GM19239 (cell line): Measurements from ENCODE around the gene HS3ST1.

Experiments used
- DNase-seq: peaks from one replicate; pipeline ENCODE4 v3.0.0; 2011; ENCODE audit warnings: low spot score; ENCODE audit not compliant: insufficient read length
- FAIRE-seq: peaks from 2 replicates; lab custom pipeline; 2011; peaks lifted over from hg19 to GRCh38; lab: Jason Lieb, UNC

The HS3ST1 gene

DNA sequence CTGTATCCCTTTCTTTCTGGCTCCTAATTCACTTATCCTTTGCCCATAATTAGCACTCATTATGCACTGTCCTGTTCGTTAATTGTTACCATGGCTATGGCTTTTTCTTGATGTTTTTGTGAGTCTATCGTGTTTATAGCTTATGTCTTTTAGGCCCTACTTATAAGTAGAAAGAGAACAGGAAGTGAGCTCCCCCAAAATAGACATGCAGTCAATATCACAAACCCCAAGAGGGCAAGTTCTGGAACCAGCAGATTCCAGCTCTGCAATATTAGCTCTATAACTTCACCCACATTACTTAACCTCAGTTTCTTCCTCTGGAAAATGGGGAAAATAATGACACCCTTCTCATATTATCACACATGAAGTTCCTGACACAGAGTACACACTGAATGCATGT is 7.4 kb upstream of the HS3ST1 start:
- DNase-seq (no peak), FAIRE-seq (no peak)

GRCh38 chr4:11435557-11435956 is 6.9 kb upstream of the HS3ST1 start:
- FAIRE-seq (no peak), DNase-seq (no peak)

DNA sequence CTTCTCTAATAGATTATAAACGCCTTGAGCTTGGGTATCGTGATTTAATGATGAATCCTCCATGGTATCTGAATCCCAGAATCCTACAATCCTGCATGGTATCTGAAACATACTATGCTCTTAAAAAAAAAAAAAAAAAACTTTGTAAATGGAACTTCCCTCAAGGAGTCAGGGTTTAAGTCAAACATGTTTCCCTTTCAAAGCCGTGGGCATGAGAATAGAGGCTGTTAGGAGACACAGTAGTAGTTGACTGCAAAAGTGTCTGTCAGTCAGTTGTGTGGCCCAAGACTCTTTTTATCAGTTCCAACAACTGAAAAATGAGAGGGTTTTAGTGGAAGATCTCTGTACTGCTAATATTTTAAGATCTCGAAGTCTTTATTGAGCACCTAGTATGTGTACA is 2.4 kb upstream of the HS3ST1 start:
- DNase-seq = no peak
- no peak for FAIRE-seq

GRCh38 chr4:11430536-11430935 is 1.8 kb upstream of the HS3ST1 start:
- DNase-seq (no peak), FAIRE-seq (no peak)

DNA sequence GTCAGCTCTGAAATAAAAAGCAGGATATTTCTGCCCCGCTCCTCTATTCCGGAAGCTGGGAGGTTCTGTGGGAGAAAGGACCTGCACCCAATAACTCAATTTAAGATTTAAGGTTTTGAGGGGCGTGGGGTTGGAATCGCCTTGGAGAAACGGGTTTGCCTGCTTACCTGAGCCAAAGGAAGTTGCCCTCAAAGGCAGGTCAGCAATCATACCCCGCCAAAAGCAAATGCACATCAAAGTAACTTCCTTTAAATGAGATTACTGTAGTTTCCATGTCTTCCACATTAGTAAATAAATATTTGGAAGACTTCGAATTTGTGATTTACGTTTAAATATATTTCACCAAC is 978 bp upstream of the HS3ST1 start:
- DNase-seq = no peak
- FAIRE-seq = no peak

DNA sequence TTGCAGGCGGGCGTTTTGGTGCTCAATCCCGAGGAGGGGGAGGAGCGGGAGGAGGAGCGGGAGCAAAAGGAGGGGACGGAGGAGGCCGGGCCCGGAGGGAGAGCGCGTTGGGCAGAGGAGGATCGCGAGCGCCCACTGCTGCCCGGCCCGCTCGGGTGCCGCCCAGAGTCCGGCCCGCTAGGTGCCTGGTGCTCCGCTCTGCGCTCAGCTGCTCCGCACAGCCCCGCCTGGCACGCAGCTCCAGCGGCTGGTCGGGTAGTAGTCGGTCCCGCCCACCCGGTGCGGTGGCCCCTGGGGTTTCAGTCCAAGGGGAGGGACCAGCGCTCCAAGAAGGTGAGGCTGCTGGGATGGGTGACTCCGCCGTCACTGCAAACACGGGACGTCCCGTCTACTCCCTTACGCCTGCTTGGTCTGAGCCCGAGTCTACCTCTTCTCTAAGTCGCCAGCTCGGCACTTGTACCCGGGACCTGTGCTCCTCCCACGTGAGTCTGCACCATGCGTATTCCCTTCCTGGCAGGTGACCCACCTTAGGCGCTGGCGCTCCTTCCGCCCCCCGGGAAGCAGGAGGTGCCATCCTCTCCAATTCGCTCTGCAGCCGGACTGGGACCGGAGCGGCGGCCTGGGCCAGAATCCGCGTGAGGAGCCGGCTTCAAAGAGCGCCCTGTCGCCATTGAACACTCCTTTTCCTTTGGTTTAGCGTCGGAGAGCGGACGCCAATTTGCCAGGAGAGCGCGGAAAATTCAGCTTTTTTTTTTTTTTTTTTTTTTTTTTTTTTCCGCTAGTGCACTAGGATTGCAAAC is 405 bp upstream of the HS3ST1 start:
- FAIRE-seq (no peak), DNase-seq (peak; percentile 40)

DNA sequence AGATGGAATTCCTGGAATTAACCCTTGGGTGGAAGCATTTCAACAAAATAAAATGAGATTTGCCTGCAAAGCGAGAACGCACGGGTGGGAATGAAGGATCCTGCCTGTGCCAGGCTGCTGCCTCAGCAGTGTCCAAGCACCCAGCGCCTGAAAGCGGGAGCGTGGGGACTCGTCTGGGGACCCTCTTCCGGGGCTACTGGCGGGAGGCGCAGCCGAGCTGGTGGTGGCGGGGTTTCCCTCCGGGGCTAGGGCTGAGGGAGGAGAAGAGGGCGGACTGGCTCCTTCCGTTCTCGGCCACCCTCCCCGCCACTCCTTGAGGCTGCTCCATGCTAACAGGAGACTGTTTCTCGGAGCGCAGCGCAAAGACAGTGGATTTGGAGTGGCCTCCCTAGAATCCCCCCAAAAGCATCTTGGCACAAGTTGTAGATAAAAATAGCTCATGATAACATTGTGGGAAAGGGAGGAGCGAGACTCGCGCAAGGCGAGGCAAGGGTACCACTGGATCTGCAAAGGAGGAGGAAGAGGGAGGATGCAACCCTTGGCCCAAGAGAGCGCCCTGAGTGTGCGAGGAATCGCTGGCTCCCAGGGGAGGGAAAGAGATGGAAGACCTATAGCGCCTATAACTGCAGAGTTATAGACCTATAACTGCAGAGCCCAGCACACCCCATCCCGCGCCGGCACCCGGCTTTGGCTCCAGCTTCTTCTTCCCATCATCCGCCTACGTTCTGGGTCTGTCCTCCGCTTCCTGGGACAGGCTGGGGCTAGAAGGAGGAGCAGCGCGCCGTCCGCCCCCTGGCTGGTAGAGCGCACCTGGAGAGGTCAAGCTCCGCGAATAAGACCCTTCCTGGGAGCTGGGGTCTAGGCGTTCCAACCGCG is 1.3 kb downstream of the HS3ST1 start:
- FAIRE-seq = no peak
- DNase-seq = no peak

GRCh38 chr4:11426731-11427120 is 2.0 kb downstream of the HS3ST1 start:
- DNase-seq = no peak

DNA sequence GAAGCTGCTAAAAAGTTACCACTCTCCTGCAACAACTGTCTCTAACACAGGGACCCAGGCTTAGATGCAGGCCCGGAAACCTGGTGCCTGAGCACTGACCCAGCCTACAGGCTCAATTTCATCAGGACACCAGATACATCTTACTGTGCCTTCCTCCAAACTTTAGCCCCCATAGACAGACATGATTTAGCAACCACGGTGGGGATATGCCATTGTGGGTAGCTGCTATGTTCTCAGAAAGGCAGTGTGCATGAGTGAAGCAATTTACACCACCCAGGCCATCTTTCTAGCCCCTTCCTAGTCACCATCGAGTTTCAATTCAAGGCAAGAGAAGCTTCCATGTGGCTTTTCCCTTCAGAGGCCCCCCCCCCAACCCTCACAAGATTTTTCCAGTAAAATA is 2.7 kb downstream of the HS3ST1 start:
- DNase-seq (no peak), FAIRE-seq (no peak)

More at GRCh38 chr4:11426731-11427120, 2.0 kb downstream of the HS3ST1 start:
- FAIRE-seq = no peak

GRCh38 chr4:11424856-11425255 is 3.8 kb downstream of the HS3ST1 start:
- no peak for FAIRE-seq

GRCh38 chr4:11424000-11424399 is 4.7 kb downstream of the HS3ST1 start:
- peak; percentile 38 for DNase-seq
- FAIRE-seq = peak; percentile 71

More at GRCh38 chr4:11424856-11425255, 3.8 kb downstream of the HS3ST1 start:
- DNase-seq = no peak

GRCh38 chr4:11423465-11423864 is 5.2 kb downstream of the HS3ST1 start:
- DNase-seq (no peak), FAIRE-seq (no peak)

GRCh38 chr4:11421116-11421515 is 7.6 kb downstream of the HS3ST1 start:
- FAIRE-seq = no peak
- DNase-seq = no peak

- DNase-seq = no peak
- FAIRE-seq = no peak
These were observed 8.4 kb downstream of the HS3ST1 start for GRCh38 chr4:11420327-11420726.

DNA sequence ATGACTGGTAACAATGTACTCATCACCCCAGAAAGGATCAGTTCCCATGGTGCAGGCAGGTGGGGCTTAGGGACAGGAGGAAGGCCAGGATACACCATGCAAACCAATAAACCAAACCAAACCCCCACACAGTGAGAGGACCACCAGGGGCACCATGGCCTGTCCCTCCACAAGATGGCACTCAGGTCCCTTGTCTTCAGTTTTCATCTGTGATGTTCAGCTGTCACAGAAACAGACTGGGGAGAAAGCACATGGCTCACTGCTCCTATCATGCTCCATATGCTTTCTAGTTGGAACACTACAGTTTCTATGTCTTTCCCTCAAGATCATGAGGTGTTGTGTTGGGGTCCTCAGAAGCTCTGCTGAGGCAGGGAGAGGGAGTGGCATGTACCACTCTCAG is 10.1 kb downstream of the HS3ST1 start:
- DNase-seq (no peak), FAIRE-seq (no peak)

- FAIRE-seq (no peak), DNase-seq (no peak)
These were observed 12.0 kb downstream of the HS3ST1 start for GRCh38 chr4:11416767-11417113.

- FAIRE-seq (no peak), DNase-seq (no peak)
These were observed 12.5 kb downstream of the HS3ST1 start for GRCh38 chr4:11416071-11416766.

DNA sequence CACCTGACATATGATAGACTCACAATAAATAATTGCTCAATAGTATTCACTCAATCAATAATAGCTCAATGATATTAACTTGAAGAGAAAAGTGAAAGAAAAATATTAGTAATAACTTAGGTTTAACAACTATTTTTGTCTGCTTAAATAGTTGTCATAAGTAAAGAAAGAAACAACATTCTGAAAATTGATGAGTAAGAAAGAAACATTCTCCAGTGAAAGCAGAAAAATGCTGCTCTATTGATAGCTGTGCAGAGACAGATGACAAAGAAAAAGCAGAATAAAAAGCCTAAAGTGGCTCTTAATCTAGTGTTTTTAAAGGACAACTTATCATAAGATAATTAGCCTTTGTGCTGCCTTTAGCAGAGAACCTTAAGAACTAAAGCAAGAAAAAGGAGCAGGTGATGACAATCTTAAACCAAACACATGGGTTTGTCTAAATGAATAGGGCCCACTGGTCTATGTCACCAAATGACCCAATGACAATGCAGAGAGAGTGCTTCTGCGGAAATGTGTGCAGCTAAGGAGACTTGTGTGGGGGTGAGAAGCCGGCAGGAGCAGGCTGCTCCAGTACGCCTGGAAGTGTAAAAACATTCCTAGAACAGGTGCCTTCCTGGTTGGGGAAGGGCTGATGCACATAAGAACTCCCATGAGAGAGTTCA is 13.2 kb downstream of the HS3ST1 start:
- FAIRE-seq (peak; percentile 44), DNase-seq (no peak)

DNA sequence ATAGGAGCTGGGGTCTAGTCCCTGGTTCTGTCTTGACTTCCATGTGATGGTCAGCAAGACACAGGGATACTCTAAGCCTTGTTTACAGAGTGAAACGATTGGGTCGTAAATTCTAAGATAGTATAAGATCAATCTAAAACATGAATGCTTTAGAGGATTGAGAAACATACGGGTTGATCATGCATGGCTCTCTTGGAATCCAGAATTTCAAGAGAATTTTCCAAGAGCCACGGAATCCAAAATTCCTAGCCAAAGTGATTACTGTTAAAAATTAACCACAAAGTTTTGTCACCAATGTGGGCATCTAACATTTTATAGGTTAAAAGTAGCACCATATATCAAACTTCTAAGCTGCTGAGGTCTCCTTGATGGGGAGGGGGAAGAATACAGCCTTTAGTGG is 16.5 kb downstream of the HS3ST1 start:
- no peak for FAIRE-seq
- DNase-seq = no peak

GRCh38 chr4:11409632-11410031 is 19.1 kb downstream of the HS3ST1 start:
- FAIRE-seq = no peak
- DNase-seq = no peak
